GM18498 (cell line): Measurements from ENCODE around the gene MSH3.
"Not testable (repeated sequence)": the region's sequence is repeated elsewhere in the genome, so short reads cannot be mapped to it uniquely, and the experiment has no call there.

Source experiments
- ATAC-seq: cut with Tn5 transposase; IDR thresholded peaks from one replicate; pipeline ENCODE4 v1.9.1; 2021; ENCODE audit warnings: mild to moderate bottlenecking, moderate library complexity; ENCODE audit not compliant: unreplicated experiment

MSH3 gene

GRCh38 chr5:80789319-80790016 lies 135.0 kb downstream of the MSH3 start:
- not testable (repeated sequence) for ATAC-seq

- ATAC-seq: no peak
Measured at GRCh38 chr5:80790698-80791097, 136.2 kb downstream of the MSH3 start.

GRCh38 chr5:80793354-80793753 lies 138.9 kb downstream of the MSH3 start:
- no peak for ATAC-seq

GRCh38 chr5:80796846-80797245 lies 142.4 kb downstream of the MSH3 start:
- no peak for ATAC-seq

- ATAC-seq: no peak
Measured at GRCh38 chr5:80797428-80798024, 143.1 kb downstream of the MSH3 start.

GRCh38 chr5:80798166-80798565 lies 143.7 kb downstream of the MSH3 start:
- no peak for ATAC-seq

GRCh38 chr5:80798633-80799032 lies 144.2 kb downstream of the MSH3 start:
- ATAC-seq: no peak

- ATAC-seq: no peak
Measured at GRCh38 chr5:80799041-80799440, 144.6 kb downstream of the MSH3 start.

- no peak for ATAC-seq
Measured at GRCh38 chr5:80799573-80799972, 145.1 kb downstream of the MSH3 start.

GRCh38 chr5:80804332-80804731 lies 149.9 kb downstream of the MSH3 start:
- ATAC-seq: no peak

- no peak for ATAC-seq
Measured at GRCh38 chr5:80805038-80805437, 150.6 kb downstream of the MSH3 start.

GRCh38 chr5:80806929-80807328 lies 152.5 kb downstream of the MSH3 start:
- no peak for ATAC-seq

- no peak for ATAC-seq
Measured at GRCh38 chr5:80809451-80809850, 155.0 kb downstream of the MSH3 start.

- no peak for ATAC-seq
Measured at GRCh38 chr5:80810425-80810824, 156.0 kb downstream of the MSH3 start.

GRCh38 chr5:80816590-80816989 lies 162.1 kb downstream of the MSH3 start:
- no peak for ATAC-seq

- no peak for ATAC-seq
Measured at GRCh38 chr5:80820685-80821084, 166.2 kb downstream of the MSH3 start.

- no peak for ATAC-seq
Measured at GRCh38 chr5:80822640-80823039, 168.2 kb downstream of the MSH3 start.

GRCh38 chr5:80824159-80824558 lies 169.7 kb downstream of the MSH3 start:
- ATAC-seq: not testable (repeated sequence)

GRCh38 chr5:80825786-80826460 lies 171.5 kb downstream of the MSH3 start:
- no peak for ATAC-seq

GRCh38 chr5:80834710-80835109 lies 180.3 kb downstream of the MSH3 start:
- no peak for ATAC-seq

- ATAC-seq: no peak
Measured at GRCh38 chr5:80835128-80835527, 180.7 kb downstream of the MSH3 start.

GRCh38 chr5:80837679-80838078 lies 183.2 kb downstream of the MSH3 start:
- ATAC-seq: peak; percentile 93
